Endothelial cell of umbilical vein (primary cell): ENCODE measurements around the gene PLEKHA7. TPM values are rescaled to one million over a fixed set of nuclear protein-coding genes. Genes with fewer than 3 reads are reported as not detected.

Experiments used
- BruUV-seq: library from RNA; stranded (reverse); fragments of 400-500 nt; replicated peaks from 2 replicates; lab custom pipeline; 2021; lab: Mats Ljungman, UMichigan
- CTCF ChIA-PET: fragments of 300-600, 350-600 bp; sonication (Branson Sonifier 250); formaldehyde crosslinking; loops from one replicate; lab custom pipeline; 2021; ENCODE audit warnings: antibody characterized with exemption, inconsistent platforms; lab: Charles Lee
- POLR2A ChIA-PET: fragments of 300-600, 350-600 bp; sonication (Branson Sonifier 250); formaldehyde crosslinking; loops from one replicate; lab custom pipeline; 2021; ENCODE audit warnings: antibody characterized with exemption, inconsistent platforms; lab: Charles Lee
- DNase-seq: peaks from one replicate; pipeline ENCODE4 v3.0.0-alpha.2; 2011; ENCODE audit warnings: low read depth, low spot score
- FAIRE-seq: peaks from 2 replicates; lab custom pipeline; 2011; peaks lifted over from hg19 to GRCh38; lab: Jason Lieb, UNC
- H2AFZ ChIP-seq: 2 replicates; pipeline ENCODE4 v1.6.0; 2012; ENCODE audit warnings: low read depth, low read length, control low read depth, inconsistent platforms
- H3K27ac ChIP-seq: 2 replicates; pipeline ENCODE4 v1.5.1; 2011; ENCODE audit warnings: low read depth, mild to moderate bottlenecking, control low read depth, low read length, moderate library complexity; ENCODE audit not compliant: insufficient read depth
- H3K27me3 ChIP-seq, 2 experiments: 2 replicates each; pipeline versions ENCODE4 v1.6.0 to v1.6.1; 2011; ENCODE audit warnings: low read length in 2 of 2, mixed read lengths in 1 of 2; ENCODE audit not compliant: control insufficient read depth in 2 of 2, insufficient read depth in 2 of 2
- H3K36me3 ChIP-seq, 2 experiments: 2 replicates in 1 of 2; 3 replicates in 1 of 2; pipeline ENCODE4 v1.5.1; 2011; ENCODE audit warnings: low read length in 2 of 2, mild to moderate bottlenecking in 1 of 2, moderate library complexity in 1 of 2; ENCODE audit not compliant: control insufficient read depth in 2 of 2, insufficient read depth in 2 of 2; ENCODE audit errors: extremely low read depth in 1 of 2
- H3K4me1 ChIP-seq: 3 replicates; pipeline ENCODE4 v1.5.1; 2011; ENCODE audit warnings: mild to moderate bottlenecking, low read length; ENCODE audit not compliant: control insufficient read depth, insufficient read depth; ENCODE audit errors: extremely low read depth
- H3K4me2 ChIP-seq: 2 replicates; pipeline ENCODE4 v1.6.1; 2011; ENCODE audit warnings: low read length, control low read depth, mixed read lengths; ENCODE audit not compliant: insufficient read depth
- H3K4me3 ChIP-seq, 3 experiments: fragments of 200-600 bp in 1 of 3; sonication (generic), shearing (Covaris generic) in 1 of 3; replicated peaks in 1 of 3; 2 replicates each; pipeline ENCODE4 v1.5.1; 2011 to 2016; ENCODE audit warnings: control low read depth in 3 of 3, low read length in 3 of 3, mild to moderate bottlenecking in 2 of 3, inconsistent platforms in 1 of 3, low read depth in 1 of 3, moderate library complexity in 1 of 3; ENCODE audit not compliant: insufficient read depth in 1 of 3
- H3K79me2 ChIP-seq: 2 replicates; pipeline ENCODE4 v1.6.0; 2012; ENCODE audit warnings: low read length, inconsistent platforms; ENCODE audit not compliant: control insufficient read depth, insufficient read depth
- H3K9ac ChIP-seq: replicated peaks from 2 replicates; pipeline ENCODE3; 2011; ENCODE audit warnings: low read length, control low read depth; ENCODE audit not compliant: insufficient read depth; ENCODE audit errors: extremely low read depth
- H3K9me1 ChIP-seq: replicated peaks from 3 replicates; pipeline ENCODE4 v1.6.0; 2011; ENCODE audit warnings: mild to moderate bottlenecking, low read length; ENCODE audit not compliant: control insufficient read depth, insufficient read depth; ENCODE audit errors: extremely low read depth
- H3K9me3 ChIP-seq: replicated peaks from 2 replicates; pipeline ENCODE4 v1.5.1; 2012; ENCODE audit warnings: low read length, inconsistent platforms; ENCODE audit not compliant: control insufficient read depth, insufficient read depth
- H4K20me1 ChIP-seq: replicated peaks from 2 replicates; pipeline ENCODE3; 2011; ENCODE audit warnings: mild to moderate bottlenecking, low read length; ENCODE audit not compliant: control insufficient read depth, insufficient read depth; ENCODE audit errors: extremely low read depth
- CTCF ChIP-seq, 2 donors: IDR thresholded peaks; 1 replicate in 1 of 2; 2 replicates in 1 of 2; pipeline ENCODE4 v1.5.1; 2011; ENCODE audit warnings: low read length in 2 of 2, mild to moderate bottlenecking in 2 of 2, moderate library complexity in 2 of 2, control low read depth in 1 of 2, inconsistent platforms in 1 of 2, low read depth in 1 of 2; ENCODE audit not compliant: insufficient read depth in 1 of 2; ENCODE audit errors: extremely low read depth in 1 of 2
- EZH2 ChIP-seq: IDR thresholded peaks from 2 replicates; pipeline ENCODE4 v1.6.1; 2012; ENCODE audit warnings: borderline replicate concordance, low read depth, mild to moderate bottlenecking, moderate library complexity, low read length, inconsistent platforms; ENCODE audit not compliant: severe bottlenecking
- FOS ChIP-seq: IDR thresholded peaks from 2 replicates; pipeline ENCODE4 v1.6.1; 2011; ENCODE audit warnings: mild to moderate bottlenecking, low read length, moderate library complexity, borderline replicate concordance; ENCODE audit not compliant: insufficient read depth
- GATA2 ChIP-seq: IDR thresholded peaks from 2 replicates; pipeline ENCODE4 v1.7.0; 2011; ENCODE audit warnings: low read depth, mild to moderate bottlenecking, moderate library complexity, mixed read lengths, low read length; ENCODE audit not compliant: insufficient read length, insufficient read depth
- JUN ChIP-seq: IDR thresholded peaks from 2 replicates; pipeline ENCODE4 v1.6.1; 2011; ENCODE audit warnings: borderline replicate concordance, low read depth; ENCODE audit not compliant: insufficient read length, insufficient read depth
- MAX ChIP-seq: IDR thresholded peaks from 2 replicates; pipeline ENCODE4 v1.6.1; 2011; ENCODE audit not compliant: insufficient read depth, insufficient read length
- MYC ChIP-seq: IDR thresholded peaks from one replicate; pipeline ENCODE4 v1.6.1; 2011; ENCODE audit warnings: mild to moderate bottlenecking, low read depth, low read length
- POLR2A ChIP-seq: IDR thresholded peaks from 2 replicates; pipeline ENCODE4 v1.6.1; 2012; ENCODE audit warnings: low read depth, mild to moderate bottlenecking, control low read depth, low read length
- POLR2AphosphoS5 ChIP-seq: IDR thresholded peaks from 2 replicates; pipeline ENCODE4 v1.6.1; 2012; ENCODE audit warnings: low read depth, mild to moderate bottlenecking, control low read depth, low read length, moderate library complexity; ENCODE audit not compliant: insufficient read depth
- dilution Hi-C: fragments of 300-500 bp; cut with MboI; formaldehyde crosslinking; loops from one replicate; pipeline ENCODE4 v1.15.0; 2019; ENCODE audit warnings: low sequenced_read_pairs; ENCODE audit not compliant: extremely low pct_ligation_motif_present
- intact Hi-C: fragments of 100-400 bp; cut with micrococcal nuclease; formaldehyde crosslinking; loops from one replicate; pipeline ENCODE4 v1.10.0; 2022
- polyA plus RNA-seq, 4 experiments: library from polyadenylated mRNA; depleted of rRNA in 3 of 4; stranded (reverse) in 3 of 4; unstranded in 1 of 4; fragments of >200 nt; gene quantifications; 2 replicates each; pipeline versions ENCODE4 v1.2.1 to v1.2.3, GENCODE V29; 2011 to 2012; ENCODE audit warnings: missing spikeins in 1 of 4
- total RNA-seq: library from RNA; stranded (reverse); gene quantifications from 2 replicates; pipeline ENCODE4 v1.2.3, GENCODE V29; 2021

Gene PLEKHA7
- total and polyA plus RNA-seq, 2 donors (not counting 3 experiments of a cell fraction or from before 2014, with no cell fraction given), result 1.7 to 3.8 TPM

- Histone ChIP-seq H3K9ac (no peak overlapping the region), H3K9me3 (no peaks in the 10 kb centered on the region), H3K79me2 (no peaks in the 10 kb centered on the region), H3K4me1 (no peaks in the 10 kb centered on the region), H3K4me3 (no peak overlapping the region), H3K27me3 (no peaks in the 10 kb centered on the region), H3K9me1 (no peaks in the 10 kb centered on the region), H2AFZ (no peak overlapping the region), H3K36me3 (no peaks in the 10 kb centered on the region), H3K27ac (no peak overlapping the region), H4K20me1 (no peaks in the 10 kb centered on the region), H3K4me2 (no peak overlapping the region)
- FAIRE-seq (no peak), DNase-seq (no peak)
- TF ChIP-seq POLR2A (no peak), FOS (no peak), MAX (no peak), CTCF (IDR thresholded peaks at IDR 0.05; ENCODE audit: extremely low read depth in 1 of 2, insufficient read depth in 1 of 2, low read depth in 1 of 2, low read length in 2 of 2) (no peak), EZH2 (no peak), JUN (no peak), POLR2AphosphoS5 (no peak), GATA2 (no peak), MYC (no peak)
- dilution Hi-C loops (no loop called here), intact Hi-C loops (no loop called here)
- ChIA-PET POLR2A (interaction anchor here (0.6 kb wide), 1 partner anchor 27 kb away, joined by 3 read pairs; no protein-coding TSS in a partner anchor), CTCF (interaction anchor here (0.9 to 1.5 kb wide), 4 partner anchors 9 to 183 kb away, joined by 3 to 4 read pairs (median 4); no protein-coding TSS in a partner anchor)
- no TSS peak for BruUV-seq
Observed at GRCh38 chr11:16969010-16969999, 44.9 kb downstream of the PLEKHA7 start.
